ENCODE results near the gene CELSR2.

Gene CELSR2

GRCh38 chr1:109263597-109264378 is 14.4 kb downstream of the CELSR2 start:
- Mint-ChIP-seq H3K4me3 (no peak overlapping the region), H3K4me1 (peaks cover 17% of the 10 kb centered on the region), H3K36me3 (no peaks in the 10 kb centered on the region), H3K9me3 (no peaks in the 10 kb centered on the region), H3K27me3 (peaks cover 23% of the 10 kb centered on the region), H3K27ac (no peak overlapping the region)
- ATAC-seq, result peak; percentile 76

GRCh38 chr1:109264379-109264755 is 15.0 kb downstream of the CELSR2 start:
- H3K36me3 Mint-ChIP-seq, result no peaks in the 10 kb centered on the region
- no peak for ATAC-seq
- H3K27ac Mint-ChIP-seq, result no peak overlapping the region
- no peak overlapping the region for H3K4me3 Mint-ChIP-seq
- no peaks in the 10 kb centered on the region for H3K9me3 Mint-ChIP-seq
- peaks cover 17% of the 10 kb centered on the region for H3K4me1 Mint-ChIP-seq
- peaks cover 23% of the 10 kb centered on the region for H3K27me3 Mint-ChIP-seq

- Mint-ChIP-seq H3K4me3 (no peak overlapping the region), H3K4me1 (peaks cover 17% of the 10 kb centered on the region), H3K36me3 (no peaks in the 10 kb centered on the region), H3K9me3 (no peaks in the 10 kb centered on the region), H3K27me3 (peaks cover 23% of the 10 kb centered on the region), H3K27ac (no peak overlapping the region)
- ATAC-seq, result no peak
Measured at GRCh38 chr1:109265016-109265415, 15.7 kb downstream of the CELSR2 start.

GRCh38 chr1:109265741-109266330 is 16.5 kb downstream of the CELSR2 start:
- Mint-ChIP-seq H3K36me3 (no peaks in the 10 kb centered on the region), H3K4me3 (no peak overlapping the region), H3K27me3 (peaks cover 23% of the 10 kb centered on the region), H3K27ac (no peak overlapping the region), H3K9me3 (no peaks in the 10 kb centered on the region), H3K4me1 (peaks cover 17% of the 10 kb centered on the region)
- no peak for ATAC-seq

GRCh38 chr1:109266965-109267364 is 17.6 kb downstream of the CELSR2 start:
- Mint-ChIP-seq H3K27ac (no peak overlapping the region), H3K4me3 (no peak overlapping the region), H3K27me3 (peaks cover 18% of the 10 kb centered on the region), H3K4me1 (peaks cover 17% of the 10 kb centered on the region), H3K9me3 (no peaks in the 10 kb centered on the region), H3K36me3 (no peaks in the 10 kb centered on the region)
- ATAC-seq, result no peak

- Mint-ChIP-seq H3K9me3 (no peaks in the 10 kb centered on the region), H3K4me3 (no peak overlapping the region), H3K36me3 (no peaks in the 10 kb centered on the region), H3K4me1 (peaks cover 17% of the 10 kb centered on the region), H3K27ac (no peak overlapping the region), H3K27me3 (peaks cover 19% of the 10 kb centered on the region)
- ATAC-seq, result no peak
Measured at GRCh38 chr1:109267743-109268300, 18.5 kb downstream of the CELSR2 start.

GRCh38 chr1:109268431-109269211 is 19.3 kb downstream of the CELSR2 start:
- Mint-ChIP-seq H3K4me3 (no peak overlapping the region), H3K27ac (no peak overlapping the region), H3K36me3 (no peaks in the 10 kb centered on the region), H3K4me1 (peaks cover 9% of the 10 kb centered on the region), H3K9me3 (no peaks in the 10 kb centered on the region), H3K27me3 (peaks cover 15% of the 10 kb centered on the region)
- ATAC-seq, result peak; percentile 4

GRCh38 chr1:109269212-109269980 is 20.1 kb downstream of the CELSR2 start:
- Mint-ChIP-seq H3K27me3 (peaks cover 18% of the 10 kb centered on the region), H3K4me3 (no peak overlapping the region), H3K27ac (no peak overlapping the region), H3K4me1 (peaks cover 6% of the 10 kb centered on the region), H3K9me3 (no peaks in the 10 kb centered on the region), H3K36me3 (no peaks in the 10 kb centered on the region)
- no peak for ATAC-seq

GRCh38 chr1:109269981-109270622 is 20.8 kb downstream of the CELSR2 start:
- Mint-ChIP-seq H3K27me3 (peaks cover 25% of the 10 kb centered on the region), H3K4me1 (peaks cover 6% of the 10 kb centered on the region), H3K9me3 (no peaks in the 10 kb centered on the region), H3K36me3 (no peaks in the 10 kb centered on the region), H3K27ac (no peak overlapping the region), H3K4me3 (no peak overlapping the region)
- no peak for ATAC-seq

- no peak for ATAC-seq
- Mint-ChIP-seq H3K9me3 (no peaks in the 10 kb centered on the region), H3K4me1 (peaks cover 6% of the 10 kb centered on the region), H3K36me3 (no peaks in the 10 kb centered on the region), H3K27me3 (peaks cover 31% of the 10 kb centered on the region), H3K4me3 (no peak overlapping the region), H3K27ac (no peak overlapping the region)
Measured at GRCh38 chr1:109270623-109271317, 21.4 kb downstream of the CELSR2 start.

GRCh38 chr1:109271458-109271857 is 22.1 kb downstream of the CELSR2 start:
- H3K4me1 Mint-ChIP-seq, result peaks cover 6% of the 10 kb centered on the region
- ATAC-seq, result no peak
- H3K4me3 Mint-ChIP-seq, result no peak overlapping the region
- no peaks in the 10 kb centered on the region for H3K36me3 Mint-ChIP-seq
- H3K27me3 Mint-ChIP-seq, result peaks cover 31% of the 10 kb centered on the region
- no peaks in the 10 kb centered on the region for H3K9me3 Mint-ChIP-seq
- H3K27ac Mint-ChIP-seq, result no peak overlapping the region

- no peak overlapping the region for H3K4me3 Mint-ChIP-seq
- no peak overlapping the region for H3K27ac Mint-ChIP-seq
- H3K4me1 Mint-ChIP-seq, result peaks cover 8% of the 10 kb centered on the region
- peaks cover 31% of the 10 kb centered on the region for H3K27me3 Mint-ChIP-seq
- no peak for ATAC-seq
- H3K9me3 Mint-ChIP-seq, result no peaks in the 10 kb centered on the region
- H3K36me3 Mint-ChIP-seq, result no peaks in the 10 kb centered on the region
Measured at GRCh38 chr1:109272021-109272799, 22.9 kb downstream of the CELSR2 start.

GRCh38 chr1:109272831-109273547 is 23.6 kb downstream of the CELSR2 start:
- Mint-ChIP-seq H3K36me3 (no peaks in the 10 kb centered on the region), H3K27me3 (peaks cover 31% of the 10 kb centered on the region), H3K9me3 (no peaks in the 10 kb centered on the region), H3K27ac (no peak overlapping the region), H3K4me3 (no peak overlapping the region), H3K4me1 (peaks cover 6% of the 10 kb centered on the region)
- no peak for ATAC-seq

All from stimulated activated memory B cell treated with anti-CD40 and anti-IgM and Interleukin-4, amounts not matched to agents 10 μg/mL and 1 μg/mL and 100 μg/mL, for 72 hours (primary cell).